SU-DHL-6 (cell line): Measurements from ENCODE around the gene INSL3.

Source experiments
- H2AFZ ChIP-seq: fragments of 200-600 bp; sonication (generic); 2 replicates; pipeline ENCODE4 v1.6.1; 2014; ENCODE audit warnings: low read depth, mild to moderate bottlenecking, moderate library complexity, mixed read lengths, antibody characterized with exemption, low read length; ENCODE audit not compliant: severe bottlenecking
- H3F3A ChIP-seq: fragments of 200-600 bp; shearing (Covaris generic); 2 replicates; pipeline ENCODE4 v1.6.0; 2016; ENCODE audit warnings: antibody characterized with exemption, mild to moderate bottlenecking; ENCODE audit not compliant: insufficient read depth
- H3K27ac ChIP-seq: fragments of 200-600 bp; sonication (generic); 2 replicates; pipeline ENCODE4 v1.5.1; 2016; ENCODE audit warnings: low read depth, mild to moderate bottlenecking, low read length, moderate library complexity, mixed read lengths
- H3K27me3 ChIP-seq: fragments of 200-600 bp; sonication (generic), shearing (Covaris generic); 2 replicates; pipeline ENCODE4 v1.6.0; 2014; ENCODE audit warnings: mild to moderate bottlenecking, low read length
- H3K36me3 ChIP-seq: fragments of 200-600 bp; sonication (generic); 2 replicates; pipeline ENCODE4 v1.6.1; 2014; ENCODE audit warnings: mild to moderate bottlenecking, low read length, mixed read lengths
- H3K4me2 ChIP-seq: fragments of 300-600, 200-600 bp; shearing (Covaris generic), sonication (generic); 2 replicates; pipeline ENCODE4 v1.6.0; 2014; ENCODE audit warnings: low read length, low read depth, mild to moderate bottlenecking; ENCODE audit not compliant: poor library complexity, severe bottlenecking
- H3K4me3 ChIP-seq: fragments of 200-600 bp; sonication (generic); 2 replicates; pipeline ENCODE4 v1.5.1; 2014; ENCODE audit warnings: antibody characterized with exemption, low read length, mild to moderate bottlenecking, mixed read lengths; ENCODE audit not compliant: insufficient read depth, poor library complexity, severe bottlenecking
- H3K79me2 ChIP-seq: fragments of 200-600 bp; sonication (generic); 2 replicates; pipeline ENCODE4 v1.6.1; 2014; ENCODE audit warnings: mild to moderate bottlenecking, low read length, moderate library complexity; ENCODE audit not compliant: insufficient read depth
- H3K9ac ChIP-seq: fragments of 200-600 bp; sonication (generic); 2 replicates; pipeline ENCODE4 v1.7.0; 2014; ENCODE audit warnings: mild to moderate bottlenecking, low read length
- H3K9me2 ChIP-seq: fragments of 200-600 bp; sonication (generic); replicated peaks from 2 replicates; pipeline ENCODE4 v1.6.1; 2014; ENCODE audit warnings: low read length; ENCODE audit not compliant: insufficient read depth
- H3K9me3 ChIP-seq: fragments of 200-600 bp; sonication (generic); 2 replicates; pipeline ENCODE4 v1.6.1; 2014; ENCODE audit warnings: low read length, mixed read lengths; ENCODE audit not compliant: insufficient read depth
- H4K20me1 ChIP-seq: fragments of 200-600 bp; sonication (generic); 2 replicates; pipeline ENCODE4 v1.6.1; 2014; ENCODE audit warnings: low read depth, mild to moderate bottlenecking, antibody characterized with exemption, low read length, moderate library complexity, mixed read lengths
- CTCF ChIP-seq: fragments of 200-600 bp; sonication (generic); IDR thresholded peaks from one replicate; pipeline ENCODE4 v1.5.1; 2017; ENCODE audit warnings: antibody characterized with exemption, mild to moderate bottlenecking, low read length, moderate library complexity; ENCODE audit not compliant: insufficient read depth, poor library complexity, severe bottlenecking
- EZH2phosphoT487 ChIP-seq: fragments of 200-600 bp; sonication (generic), shearing (Covaris generic); conservative IDR thresholded peaks from 2 replicates; pipeline ENCODE4 v1.6.1; 2018; ENCODE audit warnings: mild to moderate bottlenecking, antibody characterized with exemption, low read length, moderate library complexity, mixed read lengths

INSL3 gene

GRCh38 chr19:17835182-17836006, 14.1 kb upstream of the INSL3 start:
- no peak overlapping the region for H2AFZ ChIP-seq
- H3K79me2 ChIP-seq: no peaks in the 10 kb centered on the region
- no peaks in the 10 kb centered on the region for H3K36me3 ChIP-seq
- H3K9me3 ChIP-seq: no peaks in the 10 kb centered on the region
- H3K9me2 ChIP-seq: no peaks in the 10 kb centered on the region
- no peaks in the 10 kb centered on the region for H3F3A ChIP-seq
- no peaks in the 10 kb centered on the region for H3K27me3 ChIP-seq
- H3K4me2 ChIP-seq: no peak overlapping the region
- TF ChIP-seq CTCF (no peak), EZH2phosphoT487 (no peak)
- H3K27ac ChIP-seq: no peak overlapping the region
- H3K9ac ChIP-seq: no peak overlapping the region
- no peak overlapping the region for H3K4me3 ChIP-seq
- no peaks in the 10 kb centered on the region for H4K20me1 ChIP-seq

DNA sequence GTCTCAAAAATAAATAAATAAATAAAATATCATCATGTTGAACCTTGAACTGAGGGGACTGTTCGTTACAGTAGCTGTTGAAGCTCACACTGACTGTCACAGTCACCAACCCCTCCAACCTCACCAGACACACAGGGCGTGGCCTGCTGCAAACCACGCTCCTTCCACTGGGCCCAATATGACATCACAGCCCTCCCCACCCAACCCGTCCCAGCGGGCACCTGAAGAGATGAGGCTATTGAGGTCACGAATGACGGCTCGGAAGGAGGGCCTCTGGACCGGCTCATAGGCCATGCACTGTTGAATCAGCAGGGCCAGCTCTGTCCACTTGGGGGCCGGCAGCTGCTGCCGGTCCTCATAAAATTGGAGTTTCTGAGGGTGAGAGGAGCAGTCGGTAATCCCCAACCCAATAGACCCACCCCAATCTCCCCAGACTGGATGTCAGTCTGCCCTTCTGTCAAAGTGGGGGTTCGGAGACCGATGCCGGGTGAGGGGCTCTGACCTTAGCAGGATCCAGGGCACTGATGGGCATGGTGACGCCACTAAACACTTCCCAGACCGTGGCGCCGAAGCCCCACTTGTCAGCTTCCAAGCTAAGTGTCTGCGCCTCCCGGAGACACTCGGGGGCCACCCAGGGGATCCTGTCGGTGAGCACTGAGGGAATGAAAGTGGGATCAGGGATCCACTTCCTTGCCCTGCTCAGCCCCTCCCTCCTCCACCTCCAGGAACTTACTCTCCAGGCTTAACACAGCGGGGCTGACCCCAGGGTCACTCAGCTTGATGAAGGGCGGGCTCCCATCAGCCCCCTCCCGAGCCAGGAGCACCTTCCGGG, 13.2 kb upstream of the INSL3 start:
- H3K9me2 ChIP-seq: no peaks in the 10 kb centered on the region
- TF ChIP-seq CTCF: no peak
- no peak for TF ChIP-seq EZH2phosphoT487
- H3F3A ChIP-seq: no peaks in the 10 kb centered on the region
- H3K36me3 ChIP-seq: no peaks in the 10 kb centered on the region
- no peaks in the 10 kb centered on the region for H3K27me3 ChIP-seq
- no peak overlapping the region for H3K27ac ChIP-seq
- H3K4me2 ChIP-seq: no peak overlapping the region
- H3K4me3 ChIP-seq: no peak overlapping the region
- no peaks in the 10 kb centered on the region for H3K79me2 ChIP-seq
- no peaks in the 10 kb centered on the region for H4K20me1 ChIP-seq
- H2AFZ ChIP-seq: no peak overlapping the region
- no peaks in the 10 kb centered on the region for H3K9me3 ChIP-seq
- H3K9ac ChIP-seq: no peak overlapping the region

GRCh38 chr19:17832443-17833208, 11.3 kb upstream of the INSL3 start:
- Histone ChIP-seq H3K4me3 (no peak overlapping the region), H4K20me1 (no peaks in the 10 kb centered on the region)

More at GRCh38 chr19:17832443-17833208, 11.3 kb upstream of the INSL3 start:
- no peaks in the 10 kb centered on the region for H3K9me3 ChIP-seq
- no peak overlapping the region for H3K9ac ChIP-seq
- H3K4me2 ChIP-seq: no peak overlapping the region
- no peaks in the 10 kb centered on the region for H3F3A ChIP-seq
- no peaks in the 10 kb centered on the region for H3K36me3 ChIP-seq
- TF ChIP-seq EZH2phosphoT487: no peak
- no peak for TF ChIP-seq CTCF
- H3K27me3 ChIP-seq: no peaks in the 10 kb centered on the region
- no peaks in the 10 kb centered on the region for H3K79me2 ChIP-seq
- no peak overlapping the region for H3K27ac ChIP-seq
- no peak overlapping the region for H2AFZ ChIP-seq
- H3K9me2 ChIP-seq: no peaks in the 10 kb centered on the region
